H1 (cell line): ENCODE results near the gene COL27A1. TPM values are rescaled to one million over a fixed set of nuclear protein-coding genes. Genes with fewer than 3 reads are reported as not detected.

ENCODE experiments used
- BACH1 ChIP-seq: IDR thresholded peaks from 2 replicates; pipeline ENCODE4 v1.6.1; 2012; ENCODE audit warnings: low read length, improper control_type of control experiment
- polyA plus RNA-seq, 7 experiments: library from polyadenylated mRNA; depleted of rRNA in 3 of 7; stranded (reverse) in 5 of 7; unstranded in 2 of 7; fragments of >200 nt in 5 of 7; fragments of 200-250 nt in 2 of 7; gene quantifications; 1 replicate in 5 of 7; 2 replicates in 1 of 7; 4 replicates in 1 of 7; pipeline versions ENCODE4 v1.2.1 to v1.2.3, GENCODE V29; 2011 to 2013; ENCODE audit warnings: missing spikeins in 2 of 7, mixed read lengths in 2 of 7
- total RNA-seq: library from RNA; stranded (reverse); fragmentation: NEBNext Ultra II Directional; extraction: Animal tissue kit (Norgen Biotek cat#: 25700); gene quantifications from 2 replicates; pipeline ENCODE4 v1.2.1, GENCODE V29; 2021

The COL27A1 gene
- total and polyA plus RNA-seq, 2 of the 8 experiments (the other 6 are each of a cell fraction or from before 2014, with no cell fraction given) = 15.1 to 22.8 TPM

GRCh38 chr9:114303977-114304376, 148.6 kb downstream of the COL27A1 start (continued):
- no peak for TF ChIP-seq BACH1
